Gastroesophageal sphincter (tissue), 3 donors: ENCODE measurements around the gene OLFML2A.

Source experiments
- POLR2A ChIP-seq, 2 donors: fragments of 450-650 bp; IDR thresholded peaks; one replicate each; pipeline ENCODE4 v1.6.1; 2017; ENCODE audit warnings: antibody characterized with exemption in 2 of 2, mild to moderate bottlenecking in 2 of 2, moderate library complexity in 1 of 2
- POLR2AphosphoS5 ChIP-seq: sonication (generic); formaldehyde crosslinking; IDR thresholded peaks from one replicate; pipeline ENCODE4 v1.6.1; 2017; ENCODE audit warnings: antibody characterized with exemption
- TF ChIP-seq, protein P1 (sequence below), 4 experiments: fragments of 200-600 bp in 2 of 4; fragments of 450-650 bp in 2 of 4; sonication (generic) in 1 of 4; IDR thresholded peaks; one replicate each; pipeline ENCODE4 v1.5.1; 2017 to 2019; ENCODE audit warnings: antibody characterized with exemption in 4 of 4, mild to moderate bottlenecking in 2 of 4, moderate library complexity in 2 of 4

DNA sequence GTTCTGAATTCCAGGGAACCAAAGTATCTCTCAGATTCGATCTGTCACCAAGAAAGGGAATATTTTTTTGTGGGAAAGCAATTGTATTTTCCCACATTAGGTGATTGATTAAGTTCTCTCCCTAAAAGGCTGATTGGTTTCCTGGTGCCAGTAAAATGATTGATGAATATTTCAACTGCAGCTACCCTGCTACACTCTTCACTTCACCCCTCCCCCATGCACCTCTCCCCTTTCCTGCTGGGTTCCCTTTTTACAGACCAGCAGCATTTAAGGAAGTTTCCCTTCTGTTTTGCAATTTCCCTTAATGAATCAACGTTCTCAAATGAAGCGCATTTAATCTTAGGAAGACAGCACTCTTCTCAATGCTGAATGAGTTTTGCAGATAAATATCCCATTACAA lies 18.9 kb upstream of the OLFML2A start:
- TF ChIP-seq, protein P1, sequence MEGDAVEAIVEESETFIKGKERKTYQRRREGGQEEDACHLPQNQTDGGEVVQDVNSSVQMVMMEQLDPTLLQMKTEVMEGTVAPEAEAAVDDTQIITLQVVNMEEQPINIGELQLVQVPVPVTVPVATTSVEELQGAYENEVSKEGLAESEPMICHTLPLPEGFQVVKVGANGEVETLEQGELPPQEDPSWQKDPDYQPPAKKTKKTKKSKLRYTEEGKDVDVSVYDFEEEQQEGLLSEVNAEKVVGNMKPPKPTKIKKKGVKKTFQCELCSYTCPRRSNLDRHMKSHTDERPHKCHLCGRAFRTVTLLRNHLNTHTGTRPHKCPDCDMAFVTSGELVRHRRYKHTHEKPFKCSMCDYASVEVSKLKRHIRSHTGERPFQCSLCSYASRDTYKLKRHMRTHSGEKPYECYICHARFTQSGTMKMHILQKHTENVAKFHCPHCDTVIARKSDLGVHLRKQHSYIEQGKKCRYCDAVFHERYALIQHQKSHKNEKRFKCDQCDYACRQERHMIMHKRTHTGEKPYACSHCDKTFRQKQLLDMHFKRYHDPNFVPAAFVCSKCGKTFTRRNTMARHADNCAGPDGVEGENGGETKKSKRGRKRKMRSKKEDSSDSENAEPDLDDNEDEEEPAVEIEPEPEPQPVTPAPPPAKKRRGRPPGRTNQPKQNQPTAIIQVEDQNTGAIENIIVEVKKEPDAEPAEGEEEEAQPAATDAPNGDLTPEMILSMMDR (IDR thresholded peaks at IDR 0.05), result no peak
- TF ChIP-seq POLR2A (IDR thresholded peaks at IDR 0.05) (no peak), POLR2AphosphoS5 (no peak)
